GM23248 (cell line): Measurements from ENCODE around the gene PRSS33. TPM values are rescaled to one million over a fixed set of nuclear protein-coding genes. Genes with fewer than 3 reads are reported as not detected.

Experiments used
- DNase-seq: peaks from one replicate; pipeline ENCODE4 v3.0.0-alpha.2; 2015
- H2AFZ ChIP-seq: fragments of 200-600 bp; sonication (generic); 2 replicates; pipeline ENCODE4 v1.6.1; 2016; ENCODE audit warnings: antibody characterized with exemption
- H3F3A ChIP-seq: fragments of 200-600 bp; sonication (generic); 2 replicates; pipeline ENCODE4 v1.6.1; 2016; ENCODE audit warnings: mild to moderate bottlenecking, antibody characterized with exemption, mixed run types; ENCODE audit not compliant: insufficient read depth
- H3K27ac ChIP-seq: fragments of 200-600 bp; sonication (generic); 2 replicates; pipeline ENCODE4 v1.5.1; 2016; ENCODE audit warnings: mild to moderate bottlenecking
- H3K27me3 ChIP-seq: fragments of 200-600 bp; sonication (generic); replicated peaks from 2 replicates; pipeline ENCODE4 v1.6.1; 2016; ENCODE audit warnings: mild to moderate bottlenecking; ENCODE audit not compliant: insufficient read depth
- H3K36me3 ChIP-seq: fragments of 200-600 bp; sonication (generic); 2 replicates; pipeline ENCODE4 v1.6.1; 2016; ENCODE audit warnings: low read depth, mild to moderate bottlenecking
- H3K4me1 ChIP-seq: fragments of 200-600 bp; sonication (generic); 2 replicates; pipeline ENCODE4 v1.6.1; 2016; ENCODE audit warnings: mild to moderate bottlenecking; ENCODE audit not compliant: insufficient read depth
- H3K4me2 ChIP-seq: fragments of 200-600 bp; sonication (generic); one replicate; pipeline ENCODE4 v1.6.1; 2016; ENCODE audit warnings: mild to moderate bottlenecking; ENCODE audit not compliant: unreplicated experiment
- H3K4me3 ChIP-seq: fragments of 200-600 bp; sonication (generic); 2 replicates; pipeline ENCODE4 v1.5.1; 2016; ENCODE audit warnings: mild to moderate bottlenecking
- H3K79me2 ChIP-seq: fragments of 200-600 bp; sonication (generic); 2 replicates; pipeline ENCODE4 v1.6.1; 2016; ENCODE audit warnings: mild to moderate bottlenecking; ENCODE audit not compliant: insufficient read depth
- H3K9ac ChIP-seq: fragments of 200-600 bp; sonication (generic); 2 replicates; pipeline ENCODE4 v1.6.1; 2016; ENCODE audit warnings: mild to moderate bottlenecking
- H3K9me2 ChIP-seq: fragments of 200-600 bp; sonication (generic); 2 replicates; pipeline ENCODE4 v1.6.1; 2016; ENCODE audit warnings: mixed run types, mild to moderate bottlenecking, moderate library complexity; ENCODE audit not compliant: insufficient read depth
- H3K9me3 ChIP-seq: fragments of 200-600 bp; sonication (generic); one replicate; pipeline ENCODE4 v1.6.1; 2017; ENCODE audit warnings: low read depth
- H4K20me1 ChIP-seq: fragments of 200-600 bp; sonication (generic); 2 replicates; pipeline ENCODE4 v1.6.0; 2016; ENCODE audit not compliant: insufficient read depth
- EZH2 ChIP-seq: fragments of 200-600 bp; sonication (generic); IDR thresholded peaks from 2 replicates; pipeline ENCODE4 v1.6.1; 2018; ENCODE audit warnings: antibody characterized with exemption, mild to moderate bottlenecking; ENCODE audit not compliant: insufficient read depth, poor library complexity, severe bottlenecking
- EZH2phosphoT487 ChIP-seq: fragments of 200-600 bp; sonication (generic); IDR thresholded peaks from 2 replicates; pipeline ENCODE4 v1.6.1; 2018; ENCODE audit warnings: antibody characterized with exemption, moderate library complexity, mild to moderate bottlenecking, low read depth; ENCODE audit not compliant: insufficient read depth
- WGBS, 2 experiments: methylation state at CpG; one replicate each; pipeline ENCODE4 v1.1.6; 2015 to 2017; ENCODE audit warnings: low lambda C conversion rate in 2 of 2, low coverage in 1 of 2; ENCODE audit errors: missing lambda C conversion rate in 2 of 2; 5-methylcytosine and 5-hydroxymethylcytosine counted together
- in situ Hi-C: fragments of 300-500 bp; cut with MboI; formaldehyde crosslinking; loops from 2 replicates; pipeline ENCODE4 v1.15.0; 2020
- polyA plus RNA-seq: library from polyadenylated mRNA; unstranded; fragments of >200 nt; fragmentation: Nextera tagmentation; extraction: Ambion mirVana; gene quantifications from 2 replicates; pipeline ENCODE4 v1.2.1, GENCODE V29; 2016
- total RNA-seq: library from RNA; depleted of rRNA; stranded (reverse); fragments of >200 nt; shearing (Covaris generic); gene quantifications from 2 replicates; pipeline ENCODE4 v1.2.3, GENCODE V29; 2014

The PRSS33 gene
- total and polyA plus RNA-seq, 2 experiments from 2014 or later: not detected

- in situ Hi-C loops: no loop called here
- Histone ChIP-seq H3K4me1 (0 out of 2 replicates have a peak, but pooled peaks cover 4% of the 10 kb centered on the region), H3K9me2 (no peaks in the 10 kb centered on the region), H3K27me3 (no peaks in the 10 kb centered on the region), H3K79me2 (peaks cover 100% of the 10 kb centered on the region), H4K20me1 (peaks cover 19% of the 10 kb centered on the region; the same call in 1 of the 2 replicates), H3K4me2 (no peak overlapping the region), H3K9me3 (no peaks in the 10 kb centered on the region), H2AFZ (no peak overlapping the region), H3F3A (peaks cover 53% of the 10 kb centered on the region), H3K36me3 (peaks cover 95% of the 10 kb centered on the region), H3K9ac (no peak overlapping the region), H3K4me3 (no peak overlapping the region), H3K27ac (no peak overlapping the region)
- 96 to 97% methylated on average over 42 of the region's 42 CpGs for WGBS, 2 experiments
- DNase-seq: no peak
- no peak for TF ChIP-seq EZH2phosphoT487
- no peak for TF ChIP-seq EZH2
These were observed 25.3 kb downstream of the PRSS33 start for GRCh38 chr16:2761886-2762583.

GRCh38 chr16:2761472-2761871 is 25.9 kb downstream of the PRSS33 start:
- Histone ChIP-seq H4K20me1 (peaks cover 25% of the 10 kb centered on the region; the same call in 1 of the 2 replicates), H3K4me1 (0 out of 2 replicates have a peak, but pooled peaks cover 4% of the 10 kb centered on the region), H3K4me3 (no peak overlapping the region), H3K27ac (no peak overlapping the region), H2AFZ (no peak overlapping the region), H3F3A (peaks cover 57% of the 10 kb centered on the region), H3K9ac (no peak overlapping the region), H3K9me2 (no peaks in the 10 kb centered on the region), H3K4me2 (no peak overlapping the region), H3K36me3 (peaks cover 90% of the 10 kb centered on the region), H3K9me3 (no peaks in the 10 kb centered on the region), H3K27me3 (no peaks in the 10 kb centered on the region), H3K79me2 (peaks cover 100% of the 10 kb centered on the region)
- WGBS, 2 experiments: 98 to 99% methylated on average over 10 of the region's 10 CpGs
- DNase-seq: no peak
- no peak for TF ChIP-seq EZH2
- no peak for TF ChIP-seq EZH2phosphoT487
- in situ Hi-C loops: no loop called here

- Histone ChIP-seq H3K9me3 (no peaks in the 10 kb centered on the region), H3K36me3 (peaks cover 48% of the 10 kb centered on the region), H3K4me3 (no peak overlapping the region), H3K9me2 (no peaks in the 10 kb centered on the region), H3K9ac (no peak overlapping the region), H3K27ac (no peak overlapping the region), H4K20me1 (peaks cover 50% of the 10 kb centered on the region), H3F3A (peaks cover 64% of the 10 kb centered on the region), H3K4me2 (no peak overlapping the region), H3K27me3 (no peaks in the 10 kb centered on the region), H3K79me2 (peaks cover 95% of the 10 kb centered on the region), H3K4me1 (peaks cover 18% of the 10 kb centered on the region), H2AFZ (no peak overlapping the region)
- no peak for DNase-seq
- TF ChIP-seq EZH2phosphoT487: no peak
- no peak for TF ChIP-seq EZH2
- in situ Hi-C loops: no loop called here
- 92 to 95% methylated on average over 11 of the region's 11 CpGs for WGBS, 2 experiments
These were observed 30.0 kb downstream of the PRSS33 start for GRCh38 chr16:2757344-2757743.

DNA sequence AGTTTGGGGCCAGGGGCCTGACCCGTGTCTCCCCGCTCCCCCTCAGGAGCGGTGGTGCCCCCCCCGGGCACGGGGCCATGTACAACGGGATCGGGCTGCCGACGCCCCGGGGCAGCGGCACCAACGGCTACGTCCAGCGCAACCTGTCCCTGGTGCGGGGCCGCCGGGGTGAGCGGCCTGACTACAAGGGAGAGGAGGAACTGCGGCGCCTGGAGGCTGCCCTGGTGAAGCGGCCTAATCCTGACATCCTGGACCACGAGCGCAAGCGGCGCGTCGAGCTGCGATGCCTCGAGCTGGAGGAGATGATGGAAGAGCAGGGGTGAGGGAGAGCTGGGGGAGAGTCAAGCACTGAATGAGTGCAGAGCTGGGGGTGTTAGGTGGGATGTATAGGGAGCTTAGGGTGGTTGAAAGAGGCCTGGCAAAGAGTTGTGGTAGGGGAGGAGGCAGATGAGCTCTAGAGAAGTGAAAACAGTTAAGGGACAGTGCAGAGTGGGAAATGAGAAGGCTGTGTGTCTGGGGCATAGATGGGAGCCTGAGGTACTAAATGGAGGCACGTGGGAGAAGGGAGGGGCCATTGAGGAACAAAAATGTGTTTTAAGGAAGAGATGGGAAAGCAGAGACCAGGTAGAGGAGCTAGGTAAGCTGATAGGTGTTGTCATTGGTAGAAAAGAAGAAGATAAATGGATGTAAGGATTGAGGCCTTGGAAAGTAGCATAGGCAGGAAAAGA is 30.9 kb downstream of the PRSS33 start:
- Histone ChIP-seq H3K9ac (no peak overlapping the region), H3K79me2 (peaks cover 90% of the 10 kb centered on the region), H3K36me3 (peaks cover 39% of the 10 kb centered on the region), H3K4me2 (no peak overlapping the region), H3K9me3 (no peaks in the 10 kb centered on the region), H3K27ac (no peak overlapping the region), H2AFZ (no peak overlapping the region), H4K20me1 (peaks cover 50% of the 10 kb centered on the region), H3K27me3 (no peaks in the 10 kb centered on the region), H3K4me1 (peaks cover 22% of the 10 kb centered on the region), H3K9me2 (no peaks in the 10 kb centered on the region), H3F3A (peaks cover 64% of the 10 kb centered on the region), H3K4me3 (no peak overlapping the region)
- no peak for TF ChIP-seq EZH2
- no peak for TF ChIP-seq EZH2phosphoT487
- in situ Hi-C loops: no loop called here
- no peak for DNase-seq
- 86 to 91% methylated on average over 23 to 30 of the region's 30 CpGs for WGBS, 2 experiments
